Omental fat pad (tissue), 4 donors: Measurements from ENCODE around the gene ARRB2. TPM values are rescaled to one million over a fixed set of nuclear protein-coding genes. Genes with fewer than 3 reads are reported as not detected.

Experiments
- ATAC-seq: fragments of 150-250 bp; one replicate; pipeline ENCODE4 v1.9.1; 2016; ENCODE audit warnings: mild to moderate bottlenecking, moderate library complexity; ENCODE audit not compliant: low FRiP score
- DNase-seq: peaks from one replicate; pipeline ENCODE4 v3.0.0-alpha.2; 2019; ENCODE audit warnings: low spot score
- total RNA-seq, 4 donors: library from RNA; depleted of rRNA; stranded (reverse); fragments of >200 nt; gene quantifications; one replicate each; pipeline ENCODE4 v1.1.0, GENCODE V29; 2016
- TF ChIP-seq, protein P1 (sequence below), 3 donors: fragments of 450-650 bp; IDR thresholded peaks; one replicate each; pipeline ENCODE4 v1.5.1; 2016 to 2017; ENCODE audit warnings: antibody characterized with exemption in 3 of 3, mild to moderate bottlenecking in 3 of 3, moderate library complexity in 2 of 3

ARRB2 gene
- total RNA-seq, 4 donors from 2014 or later = 43.4 to 111 (median 78.6) TPM

DNA sequence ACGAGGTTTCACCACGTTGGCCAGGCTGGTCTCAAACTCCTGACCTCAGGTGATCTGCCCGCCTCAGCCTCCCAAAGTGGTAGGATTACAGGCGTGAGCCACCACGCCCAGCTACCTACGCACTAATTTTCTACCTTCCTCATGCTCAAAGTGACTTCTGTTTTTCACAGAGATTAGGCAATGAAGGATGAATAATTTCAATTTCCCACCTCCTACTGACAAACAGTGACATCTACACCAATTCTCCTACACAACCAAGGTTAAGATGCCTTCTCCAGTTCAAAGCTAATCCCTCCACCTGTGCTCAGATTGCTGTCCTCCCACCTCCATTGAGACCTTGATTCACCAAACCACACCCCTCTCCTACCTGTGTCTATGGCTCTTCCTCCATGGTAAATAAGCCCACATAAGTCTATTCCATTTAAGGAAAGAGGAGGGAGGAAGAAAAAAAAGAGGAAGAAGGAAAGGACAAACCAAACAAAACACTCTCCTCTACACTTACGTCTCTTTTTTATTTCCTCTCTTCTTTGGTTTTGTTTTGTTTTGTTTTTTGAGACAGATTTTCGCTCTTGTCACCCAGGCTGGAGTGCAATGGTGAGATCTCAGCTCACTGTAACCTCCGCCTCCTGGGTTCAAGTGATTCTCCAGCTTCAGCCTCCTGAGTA, 15.3 kb downstream of the ARRB2 start:
- no peak for DNase-seq
- no peak for ATAC-seq
- TF ChIP-seq, protein P1, sequence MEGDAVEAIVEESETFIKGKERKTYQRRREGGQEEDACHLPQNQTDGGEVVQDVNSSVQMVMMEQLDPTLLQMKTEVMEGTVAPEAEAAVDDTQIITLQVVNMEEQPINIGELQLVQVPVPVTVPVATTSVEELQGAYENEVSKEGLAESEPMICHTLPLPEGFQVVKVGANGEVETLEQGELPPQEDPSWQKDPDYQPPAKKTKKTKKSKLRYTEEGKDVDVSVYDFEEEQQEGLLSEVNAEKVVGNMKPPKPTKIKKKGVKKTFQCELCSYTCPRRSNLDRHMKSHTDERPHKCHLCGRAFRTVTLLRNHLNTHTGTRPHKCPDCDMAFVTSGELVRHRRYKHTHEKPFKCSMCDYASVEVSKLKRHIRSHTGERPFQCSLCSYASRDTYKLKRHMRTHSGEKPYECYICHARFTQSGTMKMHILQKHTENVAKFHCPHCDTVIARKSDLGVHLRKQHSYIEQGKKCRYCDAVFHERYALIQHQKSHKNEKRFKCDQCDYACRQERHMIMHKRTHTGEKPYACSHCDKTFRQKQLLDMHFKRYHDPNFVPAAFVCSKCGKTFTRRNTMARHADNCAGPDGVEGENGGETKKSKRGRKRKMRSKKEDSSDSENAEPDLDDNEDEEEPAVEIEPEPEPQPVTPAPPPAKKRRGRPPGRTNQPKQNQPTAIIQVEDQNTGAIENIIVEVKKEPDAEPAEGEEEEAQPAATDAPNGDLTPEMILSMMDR (IDR thresholded peaks at IDR 0.05) = no peak

DNA sequence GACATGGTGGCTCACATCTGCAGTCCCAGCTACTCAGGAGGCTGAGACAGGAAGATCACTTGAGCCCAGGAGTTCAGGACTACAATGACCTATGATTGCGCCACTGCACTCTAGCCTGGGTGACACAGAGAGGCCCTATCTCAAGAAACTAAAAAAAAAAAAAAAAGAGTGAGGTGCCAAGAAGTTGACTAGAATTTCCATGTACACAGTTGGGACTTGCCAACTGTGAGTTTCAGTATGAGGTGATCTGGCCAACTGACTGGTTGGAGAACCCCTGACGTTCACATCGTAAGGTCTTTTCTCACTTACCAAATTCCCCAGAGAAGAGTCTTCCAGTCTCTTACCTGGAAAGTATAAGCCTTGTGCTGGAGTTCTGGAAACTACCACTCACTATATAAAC, 17.7 kb downstream of the ARRB2 start:
- TF ChIP-seq, protein P1 (IDR thresholded peaks at IDR 0.05) = no peak
- ATAC-seq (no peak), DNase-seq (no peak)

DNA sequence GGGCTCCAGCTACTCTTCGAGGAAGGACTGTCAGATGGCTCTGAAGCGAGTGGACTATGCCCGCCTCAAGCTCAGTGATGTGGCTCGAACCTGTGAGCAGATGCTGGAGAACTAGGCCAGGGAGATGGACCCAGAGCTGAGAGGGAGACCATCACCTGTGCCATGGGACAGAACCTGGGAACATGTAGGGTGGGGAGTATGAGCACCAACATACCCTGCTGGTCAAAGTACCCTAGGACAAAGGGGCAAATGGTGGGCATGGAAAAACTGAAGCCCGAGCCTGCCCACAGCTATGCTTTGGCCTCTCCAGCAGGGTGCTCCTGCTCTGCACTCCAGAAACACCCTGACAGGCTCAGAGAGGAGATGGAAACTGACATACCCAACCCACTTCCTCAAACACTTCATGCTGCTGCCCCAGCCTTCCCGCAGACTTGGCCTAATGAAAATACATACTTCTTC, 22.7 kb downstream of the ARRB2 start:
- ATAC-seq (no peak), DNase-seq (no peak)
- TF ChIP-seq, protein P1 (IDR thresholded peaks at IDR 0.05) = no peak

- TF ChIP-seq, protein P1 (IDR thresholded peaks at IDR 0.05) = no peak
- ATAC-seq (no peak), DNase-seq (no peak)
Measured at GRCh38 chr17:4734857-4735475, 24.5 kb downstream of the ARRB2 start.

GRCh38 chr17:4735876-4736651, 25.6 kb downstream of the ARRB2 start:
- TF ChIP-seq, protein P1 (IDR thresholded peaks at IDR 0.05) = no peak
- ATAC-seq (no peak), DNase-seq (no peak)

GRCh38 chr17:4738136-4739121, 28.0 kb downstream of the ARRB2 start:
- ATAC-seq = no peak
- TF ChIP-seq, protein P1 (IDR thresholded peaks at IDR 0.05) = no peak
- no peak for DNase-seq
